Gastrocnemius medialis (tissue), 4 donors: Measurements from ENCODE around the gene ARID3B.
"Not testable (repeated sequence)": the region's sequence is repeated elsewhere in the genome, so short reads cannot be mapped to it uniquely, and the experiment has no call there.

Source experiments
- CTCF ChIP-seq, 5 experiments: fragments of 450-650 bp in 3 of 5; fragments of 200-600 bp in 2 of 5; sonication (generic) in 2 of 5; IDR thresholded peaks in 4 of 5; conservative IDR thresholded peaks in 1 of 5; 1 replicate in 4 of 5; 2 replicates in 1 of 5; pipeline ENCODE4 v1.5.1; 2016 to 2019; ENCODE audit warnings: antibody characterized with exemption in 5 of 5, mild to moderate bottlenecking in 3 of 5, moderate library complexity in 3 of 5
- POLR2A ChIP-seq, 2 donors: fragments of 450-650 bp; IDR thresholded peaks; one replicate each; pipeline ENCODE4 v1.6.1; 2017; ENCODE audit warnings: antibody characterized with exemption in 2 of 2, mild to moderate bottlenecking in 2 of 2, moderate library complexity in 2 of 2

GRCh38 chr15:74514059-74514458 lies 27.0 kb upstream of the ARID3B start:
- TF ChIP-seq CTCF (IDR thresholded peaks at IDR 0.05 in 4 of 5, conservative IDR thresholded peaks at IDR 0.05 in 1 of 5); POLR2A (IDR thresholded peaks at IDR 0.05): not testable (repeated sequence)
